Measurements from ENCODE around the gene CWC25. TPM values are rescaled to one million over a fixed set of nuclear protein-coding genes. Genes with fewer than 3 reads are reported as not detected.

The CWC25 gene
- total and polyA plus RNA-seq, 9 of the 15 experiments (the other 6 are each of a cell fraction or from before 2014, with no cell fraction given): 16.5 to 27.4 (median 23.0) TPM

DNA sequence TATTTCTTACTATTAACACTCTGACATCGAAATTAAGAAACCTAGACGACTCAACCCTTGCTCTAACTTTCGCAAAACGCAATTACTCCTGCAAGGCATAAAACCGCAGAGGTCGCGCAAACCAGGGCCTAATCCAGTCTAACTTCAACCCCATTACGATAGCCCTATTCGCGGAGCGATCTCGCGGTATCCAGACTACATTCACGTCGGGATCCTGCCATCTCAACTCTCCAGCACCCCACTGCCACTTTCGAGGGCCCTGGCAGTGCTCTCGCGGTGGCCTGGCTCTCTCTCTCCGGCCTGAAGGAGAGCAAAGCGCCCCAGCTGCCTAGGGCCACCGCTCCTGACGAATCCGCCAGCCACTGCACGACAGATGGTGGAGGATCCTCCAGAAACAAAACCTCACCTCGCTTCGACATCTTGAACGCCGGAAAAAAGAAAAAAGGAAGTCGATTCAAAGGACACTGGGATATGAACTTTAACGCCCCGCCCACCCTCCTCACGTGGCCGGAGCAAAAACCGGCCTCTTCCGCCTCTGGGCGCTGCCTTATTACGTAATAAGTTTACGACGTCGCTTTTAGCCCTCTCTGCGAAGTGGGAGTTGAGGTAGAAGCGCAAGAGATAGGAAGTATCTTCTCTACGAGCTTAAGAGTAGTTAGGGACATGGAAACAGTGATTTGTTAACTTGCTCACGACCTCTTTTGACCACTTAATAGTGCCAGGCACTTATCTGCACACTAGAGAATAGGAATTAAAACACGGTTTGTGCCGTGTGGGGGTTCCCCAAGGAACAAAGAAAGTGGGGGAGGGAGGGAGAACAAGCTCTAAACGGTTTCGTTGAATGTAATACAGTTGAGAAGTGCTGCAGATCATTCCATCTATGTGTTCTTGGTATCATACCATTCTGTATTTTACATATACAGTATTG is 28.4 kb upstream of the CWC25 start, which contains the start of gene RPL23 (continued):
- TF ChIP-seq JUND (IDR thresholded peaks at IDR 0.05; ENCODE audit: borderline replicate concordance, low read depth, low read length) (no peak; the same call in 1 of the 2 replicates), JUND (tag; IDR thresholded peaks at IDR 0.05; ENCODE audit: borderline replicate concordance, low read depth, low read length) (peak; percentile 29; the same call in 1 of the 3 replicates), NUFIP1 (IDR thresholded peaks at IDR 0.05; ENCODE audit: partially characterized antibody) (no peak), U2AF2 (optimal IDR thresholded peaks at IDR 0.05; ENCODE audit: low read depth, low read length) (no peak), NFYB (IDR thresholded peaks at IDR 0.05; ENCODE audit: extremely low read depth, insufficient read length) (no peak), JUNB (CRISPR knock-in tag; conservative IDR thresholded peaks at IDR 0.05) (no peak), RBBP5 (IDR thresholded peaks at IDR 0.05; ENCODE audit: borderline replicate concordance, insufficient read depth, low read length, poor library complexity, severe bottlenecking) (peak; percentile 97), ZNF717 (CRISPR knock-in tag; IDR thresholded peaks at IDR 0.05) (no peak)
- TF ChIP-seq, protein P1, sequence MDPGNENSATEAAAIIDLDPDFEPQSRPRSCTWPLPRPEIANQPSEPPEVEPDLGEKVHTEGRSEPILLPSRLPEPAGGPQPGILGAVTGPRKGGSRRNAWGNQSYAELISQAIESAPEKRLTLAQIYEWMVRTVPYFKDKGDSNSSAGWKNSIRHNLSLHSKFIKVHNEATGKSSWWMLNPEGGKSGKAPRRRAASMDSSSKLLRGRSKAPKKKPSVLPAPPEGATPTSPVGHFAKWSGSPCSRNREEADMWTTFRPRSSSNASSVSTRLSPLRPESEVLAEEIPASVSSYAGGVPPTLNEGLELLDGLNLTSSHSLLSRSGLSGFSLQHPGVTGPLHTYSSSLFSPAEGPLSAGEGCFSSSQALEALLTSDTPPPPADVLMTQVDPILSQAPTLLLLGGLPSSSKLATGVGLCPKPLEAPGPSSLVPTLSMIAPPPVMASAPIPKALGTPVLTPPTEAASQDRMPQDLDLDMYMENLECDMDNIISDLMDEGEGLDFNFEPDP (CRISPR knock-in tag; IDR thresholded peaks at IDR 0.05): no peak
- TF ChIP-seq, protein P2, sequence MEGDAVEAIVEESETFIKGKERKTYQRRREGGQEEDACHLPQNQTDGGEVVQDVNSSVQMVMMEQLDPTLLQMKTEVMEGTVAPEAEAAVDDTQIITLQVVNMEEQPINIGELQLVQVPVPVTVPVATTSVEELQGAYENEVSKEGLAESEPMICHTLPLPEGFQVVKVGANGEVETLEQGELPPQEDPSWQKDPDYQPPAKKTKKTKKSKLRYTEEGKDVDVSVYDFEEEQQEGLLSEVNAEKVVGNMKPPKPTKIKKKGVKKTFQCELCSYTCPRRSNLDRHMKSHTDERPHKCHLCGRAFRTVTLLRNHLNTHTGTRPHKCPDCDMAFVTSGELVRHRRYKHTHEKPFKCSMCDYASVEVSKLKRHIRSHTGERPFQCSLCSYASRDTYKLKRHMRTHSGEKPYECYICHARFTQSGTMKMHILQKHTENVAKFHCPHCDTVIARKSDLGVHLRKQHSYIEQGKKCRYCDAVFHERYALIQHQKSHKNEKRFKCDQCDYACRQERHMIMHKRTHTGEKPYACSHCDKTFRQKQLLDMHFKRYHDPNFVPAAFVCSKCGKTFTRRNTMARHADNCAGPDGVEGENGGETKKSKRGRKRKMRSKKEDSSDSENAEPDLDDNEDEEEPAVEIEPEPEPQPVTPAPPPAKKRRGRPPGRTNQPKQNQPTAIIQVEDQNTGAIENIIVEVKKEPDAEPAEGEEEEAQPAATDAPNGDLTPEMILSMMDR (IDR thresholded peaks at IDR 0.05 in 2 of 3, conservative IDR thresholded peaks at IDR 0.05 in 1 of 3; ENCODE audit: insufficient read depth in 2 of 3, low read depth in 1 of 3, low read length in 3 of 3): no peak
- TF ChIP-seq, protein P3, sequence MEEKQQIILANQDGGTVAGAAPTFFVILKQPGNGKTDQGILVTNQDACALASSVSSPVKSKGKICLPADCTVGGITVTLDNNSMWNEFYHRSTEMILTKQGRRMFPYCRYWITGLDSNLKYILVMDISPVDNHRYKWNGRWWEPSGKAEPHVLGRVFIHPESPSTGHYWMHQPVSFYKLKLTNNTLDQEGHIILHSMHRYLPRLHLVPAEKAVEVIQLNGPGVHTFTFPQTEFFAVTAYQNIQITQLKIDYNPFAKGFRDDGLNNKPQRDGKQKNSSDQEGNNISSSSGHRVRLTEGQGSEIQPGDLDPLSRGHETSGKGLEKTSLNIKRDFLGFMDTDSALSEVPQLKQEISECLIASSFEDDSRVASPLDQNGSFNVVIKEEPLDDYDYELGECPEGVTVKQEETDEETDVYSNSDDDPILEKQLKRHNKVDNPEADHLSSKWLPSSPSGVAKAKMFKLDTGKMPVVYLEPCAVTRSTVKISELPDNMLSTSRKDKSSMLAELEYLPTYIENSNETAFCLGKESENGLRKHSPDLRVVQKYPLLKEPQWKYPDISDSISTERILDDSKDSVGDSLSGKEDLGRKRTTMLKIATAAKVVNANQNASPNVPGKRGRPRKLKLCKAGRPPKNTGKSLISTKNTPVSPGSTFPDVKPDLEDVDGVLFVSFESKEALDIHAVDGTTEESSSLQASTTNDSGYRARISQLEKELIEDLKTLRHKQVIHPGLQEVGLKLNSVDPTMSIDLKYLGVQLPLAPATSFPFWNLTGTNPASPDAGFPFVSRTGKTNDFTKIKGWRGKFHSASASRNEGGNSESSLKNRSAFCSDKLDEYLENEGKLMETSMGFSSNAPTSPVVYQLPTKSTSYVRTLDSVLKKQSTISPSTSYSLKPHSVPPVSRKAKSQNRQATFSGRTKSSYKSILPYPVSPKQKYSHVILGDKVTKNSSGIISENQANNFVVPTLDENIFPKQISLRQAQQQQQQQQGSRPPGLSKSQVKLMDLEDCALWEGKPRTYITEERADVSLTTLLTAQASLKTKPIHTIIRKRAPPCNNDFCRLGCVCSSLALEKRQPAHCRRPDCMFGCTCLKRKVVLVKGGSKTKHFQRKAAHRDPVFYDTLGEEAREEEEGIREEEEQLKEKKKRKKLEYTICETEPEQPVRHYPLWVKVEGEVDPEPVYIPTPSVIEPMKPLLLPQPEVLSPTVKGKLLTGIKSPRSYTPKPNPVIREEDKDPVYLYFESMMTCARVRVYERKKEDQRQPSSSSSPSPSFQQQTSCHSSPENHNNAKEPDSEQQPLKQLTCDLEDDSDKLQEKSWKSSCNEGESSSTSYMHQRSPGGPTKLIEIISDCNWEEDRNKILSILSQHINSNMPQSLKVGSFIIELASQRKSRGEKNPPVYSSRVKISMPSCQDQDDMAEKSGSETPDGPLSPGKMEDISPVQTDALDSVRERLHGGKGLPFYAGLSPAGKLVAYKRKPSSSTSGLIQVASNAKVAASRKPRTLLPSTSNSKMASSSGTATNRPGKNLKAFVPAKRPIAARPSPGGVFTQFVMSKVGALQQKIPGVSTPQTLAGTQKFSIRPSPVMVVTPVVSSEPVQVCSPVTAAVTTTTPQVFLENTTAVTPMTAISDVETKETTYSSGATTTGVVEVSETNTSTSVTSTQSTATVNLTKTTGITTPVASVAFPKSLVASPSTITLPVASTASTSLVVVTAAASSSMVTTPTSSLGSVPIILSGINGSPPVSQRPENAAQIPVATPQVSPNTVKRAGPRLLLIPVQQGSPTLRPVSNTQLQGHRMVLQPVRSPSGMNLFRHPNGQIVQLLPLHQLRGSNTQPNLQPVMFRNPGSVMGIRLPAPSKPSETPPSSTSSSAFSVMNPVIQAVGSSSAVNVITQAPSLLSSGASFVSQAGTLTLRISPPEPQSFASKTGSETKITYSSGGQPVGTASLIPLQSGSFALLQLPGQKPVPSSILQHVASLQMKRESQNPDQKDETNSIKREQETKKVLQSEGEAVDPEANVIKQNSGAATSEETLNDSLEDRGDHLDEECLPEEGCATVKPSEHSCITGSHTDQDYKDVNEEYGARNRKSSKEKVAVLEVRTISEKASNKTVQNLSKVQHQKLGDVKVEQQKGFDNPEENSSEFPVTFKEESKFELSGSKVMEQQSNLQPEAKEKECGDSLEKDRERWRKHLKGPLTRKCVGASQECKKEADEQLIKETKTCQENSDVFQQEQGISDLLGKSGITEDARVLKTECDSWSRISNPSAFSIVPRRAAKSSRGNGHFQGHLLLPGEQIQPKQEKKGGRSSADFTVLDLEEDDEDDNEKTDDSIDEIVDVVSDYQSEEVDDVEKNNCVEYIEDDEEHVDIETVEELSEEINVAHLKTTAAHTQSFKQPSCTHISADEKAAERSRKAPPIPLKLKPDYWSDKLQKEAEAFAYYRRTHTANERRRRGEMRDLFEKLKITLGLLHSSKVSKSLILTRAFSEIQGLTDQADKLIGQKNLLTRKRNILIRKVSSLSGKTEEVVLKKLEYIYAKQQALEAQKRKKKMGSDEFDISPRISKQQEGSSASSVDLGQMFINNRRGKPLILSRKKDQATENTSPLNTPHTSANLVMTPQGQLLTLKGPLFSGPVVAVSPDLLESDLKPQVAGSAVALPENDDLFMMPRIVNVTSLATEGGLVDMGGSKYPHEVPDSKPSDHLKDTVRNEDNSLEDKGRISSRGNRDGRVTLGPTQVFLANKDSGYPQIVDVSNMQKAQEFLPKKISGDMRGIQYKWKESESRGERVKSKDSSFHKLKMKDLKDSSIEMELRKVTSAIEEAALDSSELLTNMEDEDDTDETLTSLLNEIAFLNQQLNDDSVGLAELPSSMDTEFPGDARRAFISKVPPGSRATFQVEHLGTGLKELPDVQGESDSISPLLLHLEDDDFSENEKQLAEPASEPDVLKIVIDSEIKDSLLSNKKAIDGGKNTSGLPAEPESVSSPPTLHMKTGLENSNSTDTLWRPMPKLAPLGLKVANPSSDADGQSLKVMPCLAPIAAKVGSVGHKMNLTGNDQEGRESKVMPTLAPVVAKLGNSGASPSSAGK (IDR thresholded peaks at IDR 0.05): peak; percentile 65

All from K562 (cell line).